GM13977 (cell line): Measurements from ENCODE around the gene JMJD1C.

Source experiments
- DNase-seq: peaks from one replicate; pipeline ENCODE4 v3.0.0; 2012; ENCODE audit warnings: low spot score
- CTCF ChIP-seq: IDR thresholded peaks from 2 replicates; pipeline ENCODE4 v1.5.1; 2012; ENCODE audit warnings: mild to moderate bottlenecking, control low read depth; ENCODE audit not compliant: insufficient read depth; ENCODE audit errors: extremely low read depth, missing control alignments
- in situ Hi-C: fragments of 300-500 bp; cut with MboI; formaldehyde crosslinking; loops from one replicate; pipeline ENCODE4 v1.12.0; 2022; ENCODE audit warnings: low sequenced_read_pairs, low pct_unique_long_range_greater_than_20kb, mixed read lengths, inconsistent platforms; ENCODE audit not compliant: unreplicated experiment

Gene JMJD1C

GRCh38 chr10:63439607-63440006 lies 26.2 kb downstream of the JMJD1C start:
- TF ChIP-seq CTCF = no peak
- in situ Hi-C loops = no loop called here
- no peak for DNase-seq

DNA sequence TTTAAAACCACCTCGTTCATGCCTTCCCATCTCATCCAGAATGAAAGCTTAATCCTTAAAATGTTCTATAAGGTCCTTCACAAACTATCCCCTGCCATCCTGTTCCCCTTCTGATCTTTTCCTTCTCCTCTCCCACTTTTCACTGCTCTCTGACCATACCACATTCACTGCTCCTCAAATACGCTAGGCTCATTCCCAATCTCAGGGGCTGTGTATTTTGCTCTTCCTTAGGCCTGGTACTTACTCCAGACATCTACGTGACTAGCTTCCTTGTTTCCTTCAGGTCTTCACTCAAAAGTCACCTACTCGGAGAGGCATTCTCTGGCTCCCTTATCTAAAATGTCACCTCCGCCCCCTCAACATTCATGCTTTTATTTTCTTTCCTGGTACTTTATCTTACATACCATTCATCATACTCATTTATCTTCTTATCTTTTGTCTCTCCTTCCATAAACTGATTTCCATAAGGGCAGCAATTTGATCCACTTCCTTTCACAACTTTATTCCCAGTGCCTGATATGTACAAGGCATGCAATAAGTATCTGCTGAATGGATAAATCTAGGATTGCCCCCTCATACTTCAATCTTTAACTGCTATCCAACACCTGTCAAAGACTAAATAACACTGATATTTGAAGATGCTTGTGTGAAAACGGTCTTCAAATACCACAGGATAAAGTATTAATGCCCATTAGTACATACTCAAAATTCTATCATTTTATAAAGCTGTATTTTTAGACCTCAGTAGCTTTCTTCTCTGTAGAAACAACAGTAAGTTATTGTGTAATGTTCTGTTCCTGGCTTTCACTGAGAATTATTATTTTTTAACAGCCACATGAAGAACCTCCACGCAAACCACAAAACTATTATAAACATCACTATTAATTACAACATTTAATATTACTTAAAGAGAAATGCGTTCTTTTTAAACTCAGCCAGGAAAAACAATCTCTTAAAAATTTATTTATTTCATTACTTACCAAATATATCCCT lies 27.0 kb downstream of the JMJD1C start:
- TF ChIP-seq CTCF = no peak
- in situ Hi-C loops = no loop called here
- DNase-seq = no peak

DNA sequence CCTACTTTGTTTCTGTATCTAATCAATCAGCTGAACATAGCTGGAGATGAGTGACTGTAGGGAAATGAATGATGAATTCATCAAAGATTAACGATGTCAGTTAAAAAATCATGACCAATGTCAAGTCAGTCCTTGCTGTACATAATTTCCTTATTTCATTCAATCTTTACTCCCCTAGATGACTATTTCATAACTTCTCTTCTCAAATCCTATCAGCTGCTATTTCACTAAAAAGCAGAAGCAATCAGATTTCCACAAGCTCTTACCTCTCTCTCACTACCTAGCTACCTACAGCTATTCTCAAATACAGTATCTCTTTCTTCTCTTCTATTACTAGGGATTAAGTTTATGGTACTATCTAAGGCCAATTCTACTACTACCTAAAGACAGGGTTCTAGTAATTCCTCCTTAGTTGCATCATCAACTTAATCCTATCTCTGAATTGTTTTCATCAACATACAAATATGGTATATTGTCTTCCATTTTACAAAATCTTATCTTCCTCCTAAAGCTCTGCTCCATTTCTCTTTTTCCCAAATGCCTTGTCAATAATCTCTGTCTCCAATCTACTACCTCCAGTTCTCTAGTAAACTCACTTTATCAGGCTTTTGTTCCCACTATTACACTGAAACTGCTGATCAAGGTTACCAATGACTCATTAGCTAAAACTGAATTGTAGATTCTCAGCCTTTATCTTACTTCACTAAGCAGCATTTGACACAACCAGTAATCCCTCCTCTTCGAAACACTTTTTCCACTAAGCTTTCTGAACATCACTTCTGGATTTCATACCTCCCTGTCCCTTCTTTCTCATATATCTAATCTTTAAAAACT lies 28.4 kb downstream of the JMJD1C start:
- in situ Hi-C loops = no loop called here
- no peak for DNase-seq
- no peak for TF ChIP-seq CTCF

DNA sequence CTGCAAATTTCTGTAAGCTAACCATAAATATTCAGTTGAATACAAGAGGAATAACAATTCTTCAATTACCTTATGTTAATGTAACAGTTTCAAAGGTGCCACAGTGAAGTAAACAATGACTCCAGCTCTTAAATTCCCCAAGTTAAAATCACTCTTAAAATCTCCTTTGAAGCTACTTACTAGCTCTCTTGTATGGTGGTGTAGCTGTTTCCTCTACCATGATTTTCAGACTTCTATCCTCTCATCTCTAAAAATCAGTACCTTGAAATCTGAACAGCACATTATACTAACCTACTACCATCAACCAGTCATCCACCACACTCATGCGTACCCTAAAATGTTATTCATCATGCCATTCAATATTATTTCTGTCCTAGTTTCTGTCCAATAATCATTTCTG lies 29.6 kb downstream of the JMJD1C start:
- in situ Hi-C loops = no loop called here
- DNase-seq = no peak
- no peak for TF ChIP-seq CTCF

- in situ Hi-C loops = no loop called here
- no peak for DNase-seq
- TF ChIP-seq CTCF = no peak
Measured at GRCh38 chr10:63434866-63435854, 30.6 kb downstream of the JMJD1C start.
